Fibroblast of skin of scalp (primary cell): ENCODE measurements around the gene IGF1.
"Not testable (repeated sequence)": the region's sequence is repeated elsewhere in the genome, so short reads cannot be mapped to it uniquely, and the experiment has no call there.

Experiments
- DNase-seq: peaks from one replicate; pipeline ENCODE4 v3.0.0-alpha.2; 2013

IGF1 gene

GRCh38 chr12:102379346-102380162 is 100.8 kb downstream of the IGF1 start:
- no peak for DNase-seq

DNA sequence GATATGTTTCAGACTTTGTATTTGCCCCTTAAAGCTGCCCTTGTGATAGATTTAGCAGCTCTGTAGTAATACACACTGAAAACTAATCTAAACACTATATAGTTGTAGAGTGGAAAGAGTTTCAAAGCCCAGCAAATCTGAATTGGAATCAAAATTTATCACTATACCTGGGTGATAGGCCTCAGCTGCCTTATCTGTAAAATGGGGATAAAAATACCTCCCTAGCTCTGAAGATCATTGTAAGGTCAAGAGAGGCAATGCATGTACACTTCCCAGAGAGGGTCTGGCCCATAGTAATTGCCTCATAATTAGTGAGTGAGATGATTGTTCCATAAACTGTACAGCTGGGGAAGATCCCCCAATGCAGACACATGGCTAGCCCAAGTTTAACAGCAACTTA is 103.6 kb downstream of the IGF1 start:
- DNase-seq: no peak

- DNase-seq: no peak
These were observed 104.1 kb downstream of the IGF1 start for GRCh38 chr12:102376181-102376747.

DNA sequence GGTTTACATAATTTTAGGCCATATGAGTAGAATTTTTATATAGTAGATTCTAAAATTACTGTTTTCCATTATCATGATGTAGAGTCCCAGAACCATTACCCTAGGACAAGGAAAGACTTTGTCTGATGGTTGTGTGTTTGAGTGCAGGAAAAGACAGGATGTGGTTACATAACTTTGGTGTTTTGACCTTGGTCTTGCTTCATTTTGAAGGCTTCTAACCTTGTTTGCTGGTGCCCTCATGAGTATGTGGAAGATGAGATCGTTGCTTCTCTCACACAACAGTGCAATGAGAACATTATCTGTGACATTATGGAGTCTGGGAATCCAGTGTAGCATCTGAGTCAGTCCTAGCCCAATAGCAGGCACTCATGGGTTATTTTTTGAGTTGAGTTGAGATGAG is 106.2 kb downstream of the IGF1 start:
- DNase-seq: no peak

- no peak for DNase-seq
These were observed 108.3 kb downstream of the IGF1 start for GRCh38 chr12:102372087-102372486.

- DNase-seq: no peak
These were observed 109.2 kb downstream of the IGF1 start for GRCh38 chr12:102371165-102371564.

- DNase-seq: no peak
These were observed 110.5 kb downstream of the IGF1 start for GRCh38 chr12:102369876-102370275.

DNA sequence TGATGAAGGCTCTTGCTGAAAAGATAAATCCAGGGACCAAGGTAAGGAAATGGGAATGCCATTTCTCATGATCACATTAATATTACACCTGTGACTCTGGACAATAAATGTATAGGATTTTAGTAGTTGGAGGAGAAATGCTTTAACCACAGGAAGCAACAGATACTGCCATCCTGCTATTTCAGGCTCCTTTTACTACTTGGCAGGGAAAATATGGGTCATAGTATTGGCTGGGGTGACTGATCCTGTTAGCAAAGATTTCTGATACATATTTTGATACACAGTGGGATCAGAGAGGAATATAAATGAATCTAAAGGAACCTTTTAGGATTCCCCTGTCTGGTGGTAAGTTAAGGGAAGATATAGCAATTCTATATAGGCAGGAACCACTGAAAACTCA is 115.0 kb downstream of the IGF1 start:
- no peak for DNase-seq

DNA sequence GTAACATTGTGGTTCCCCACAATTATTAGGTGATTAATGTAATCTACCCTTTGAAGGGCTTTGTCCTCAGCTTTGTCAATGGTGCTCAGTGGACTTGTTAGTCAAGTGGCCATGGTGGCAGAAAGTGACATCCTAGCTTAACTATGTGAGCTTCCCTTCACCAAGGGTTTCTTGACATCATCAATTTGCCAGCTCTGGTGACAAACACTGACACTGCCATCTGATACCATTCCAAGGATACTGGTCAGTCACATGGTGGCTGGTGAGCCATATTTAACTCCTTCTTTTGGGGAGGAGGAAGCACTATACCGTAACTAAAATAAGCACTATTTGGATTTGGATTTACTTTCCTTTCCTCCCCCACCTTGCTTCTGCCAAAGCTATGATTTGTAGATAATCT is 115.7 kb downstream of the IGF1 start:
- no peak for DNase-seq

GRCh38 chr12:102356690-102357089 is 123.7 kb downstream of the IGF1 start:
- no peak for DNase-seq

- not testable (repeated sequence) for DNase-seq
These were observed 126.1 kb downstream of the IGF1 start for GRCh38 chr12:102354281-102354680.

DNA sequence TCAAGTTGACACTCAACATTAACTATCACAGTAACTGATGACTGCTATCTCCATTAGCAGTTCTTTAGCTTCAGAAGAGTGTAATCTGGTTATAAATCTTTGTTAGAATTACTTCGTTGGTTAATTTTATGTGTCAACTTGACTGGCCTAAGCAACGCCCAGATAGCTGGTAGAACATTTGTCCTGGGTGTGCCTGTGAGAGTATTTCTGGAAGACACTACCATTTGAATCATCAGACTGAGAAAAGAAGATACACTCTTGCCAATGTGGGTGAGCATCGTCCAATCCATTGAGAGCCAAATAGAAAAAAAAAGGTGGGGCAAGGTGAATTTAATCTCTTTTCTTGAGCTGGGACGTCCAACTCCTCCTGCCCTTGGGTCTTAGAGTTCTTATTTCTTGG is 129.0 kb downstream of the IGF1 start:
- DNase-seq: no peak

- DNase-seq: no peak
These were observed 130.3 kb downstream of the IGF1 start for GRCh38 chr12:102350070-102350469.

DNA sequence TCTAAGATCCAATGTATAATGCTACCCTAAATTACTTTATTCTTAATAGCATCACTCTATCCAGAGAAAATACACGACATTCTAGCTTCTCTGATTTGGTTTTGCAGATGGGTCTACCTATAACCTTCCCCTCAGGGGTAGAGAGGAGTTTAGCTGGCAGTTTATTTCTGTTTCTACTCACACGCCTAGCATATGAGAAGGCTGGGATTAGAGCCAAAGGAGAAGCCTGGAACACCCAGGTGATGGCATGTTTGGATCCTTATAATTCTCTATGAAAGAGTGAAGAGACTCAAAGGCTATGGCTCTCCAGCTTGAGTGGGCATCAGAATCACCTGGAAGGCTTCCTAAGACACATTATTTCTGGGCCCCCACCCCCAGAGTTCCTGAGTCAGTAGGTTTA is 131.3 kb downstream of the IGF1 start:
- no peak for DNase-seq

DNA sequence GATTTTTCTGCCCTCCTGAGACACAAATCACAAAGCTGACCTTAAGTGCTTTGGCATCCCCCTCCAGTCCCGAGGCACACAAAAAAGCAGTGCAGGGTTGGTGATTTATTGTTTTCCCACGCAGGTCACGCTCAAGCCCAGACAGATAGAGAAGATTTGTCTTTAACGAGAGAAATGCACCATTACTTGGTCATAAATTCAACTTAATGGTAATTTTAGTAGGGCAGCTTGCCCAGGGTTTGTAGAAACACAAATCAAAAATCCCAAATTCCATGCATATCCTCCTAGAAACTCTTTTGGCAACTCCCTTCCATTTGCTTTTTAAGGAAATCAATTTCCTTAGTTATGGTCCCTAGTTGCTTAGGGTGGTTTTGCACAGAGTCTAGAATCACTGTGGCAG is 132.6 kb downstream of the IGF1 start:
- no peak for DNase-seq
